K562 (cell line): ENCODE data around the gene NDUFAF2. TPM values are rescaled to one million over a fixed set of nuclear protein-coding genes. Genes with fewer than 3 reads are reported as not detected.

ENCODE experiments used
- CBX1 ChIP-seq: sonication (generic); IDR thresholded peaks from 2 replicates; pipeline ENCODE4 v1.6.1; 2016; ENCODE audit warnings: antibody characterized with exemption, low read depth, mild to moderate bottlenecking
- CCAR2 ChIP-seq: fragments of 200-400 bp; formaldehyde crosslinking; IDR thresholded peaks from 2 replicates; pipeline ENCODE4 v1.6.1; 2017; ENCODE audit warnings: mild to moderate bottlenecking, low read depth, low read length
- EHMT2 ChIP-seq: fragments of 450-650 bp; IDR thresholded peaks from 2 replicates; pipeline ENCODE4 v1.6.1; 2018; ENCODE audit warnings: antibody characterized with exemption
- ELF4 ChIP-seq: fragments of 450-650 bp; formaldehyde crosslinking; IDR thresholded peaks from 2 replicates; pipeline ENCODE4 v1.4.0; 2022; ENCODE audit warnings: missing genetic modification characterization
- HMG20B ChIP-seq: fragments of 250-450 bp; sonication (Bioruptor Pico); IDR thresholded peaks from 2 replicates; pipeline ENCODE4 v1.5.0; 2021; ENCODE audit warnings: mild to moderate bottlenecking
- L3MBTL2 ChIP-seq: fragments of 450-650 bp; IDR thresholded peaks from 2 replicates; pipeline ENCODE4 v1.6.1; 2016; ENCODE audit warnings: mild to moderate bottlenecking, moderate library complexity
- MTA3 ChIP-seq: fragments of 450-650 bp; formaldehyde crosslinking; IDR thresholded peaks from 2 replicates; pipeline ENCODE4 v1.6.1; 2017; ENCODE audit warnings: mild to moderate bottlenecking, borderline replicate concordance
- NFE2 ChIP-seq: IDR thresholded peaks from 2 replicates; pipeline ENCODE4 v1.6.1; 2014; ENCODE audit warnings: antibody characterized with exemption, low read depth
- POLR2AphosphoS2 ChIP-seq: IDR thresholded peaks from 2 replicates; pipeline ENCODE4 v1.6.1; 2012; ENCODE audit warnings: low read length, improper control_type of control experiment
- RBBP5 ChIP-seq: fragments of 200-600 bp; sonication (generic); IDR thresholded peaks from 2 replicates; pipeline ENCODE4 v1.6.1; 2012; ENCODE audit warnings: borderline replicate concordance, mild to moderate bottlenecking, low read length, control low read depth, inconsistent platforms; ENCODE audit not compliant: insufficient read depth, poor library complexity, severe bottlenecking
- RBM17 ChIP-seq: fragments of 200-400 bp; formaldehyde crosslinking; IDR thresholded peaks from 2 replicates; pipeline ENCODE4 v1.6.1; 2017; ENCODE audit warnings: low read depth, mild to moderate bottlenecking, low read length, borderline replicate concordance
- SMARCE1 ChIP-seq: fragments of 450-650 bp; IDR thresholded peaks from 2 replicates; pipeline ENCODE4 v1.7.1; 2016; ENCODE audit warnings: mild to moderate bottlenecking
- SRSF9 ChIP-seq: fragments of 200-400 bp; formaldehyde crosslinking; IDR thresholded peaks from 2 replicates; pipeline ENCODE4 v1.6.1; 2017; ENCODE audit warnings: low read depth, low read length, borderline replicate concordance
- THRAP3 ChIP-seq: fragments of 450-650 bp; IDR thresholded peaks from 2 replicates; pipeline ENCODE4 v1.6.1; 2016; ENCODE audit warnings: mild to moderate bottlenecking, inconsistent platforms, borderline replicate concordance
- TRIM28 ChIP-seq: fragments of 450-650 bp; IDR thresholded peaks from 2 replicates; pipeline ENCODE4 v1.6.1; 2017
- ZEB2 ChIP-seq: fragments of 450-650 bp; IDR thresholded peaks from 2 replicates; pipeline ENCODE4 v1.6.1; 2016
- ZNF23 ChIP-seq: fragments of 250-450 bp; sonication (Bioruptor Pico); IDR thresholded peaks from 2 replicates; pipeline ENCODE4 v1.4.0; 2020; ENCODE audit warnings: mild to moderate bottlenecking
- ZNF354B ChIP-seq: fragments of 250-450 bp; sonication (Bioruptor Pico); IDR thresholded peaks from 2 replicates; pipeline ENCODE4 v1.4.0; 2020
- ZNF766 ChIP-seq: fragments of 200-800 bp; sonication (Bioruptor generic); conservative IDR thresholded peaks from 2 replicates; pipeline ENCODE4 v1.6.1; 2016; ENCODE audit warnings: missing genetic modification characterization, missing compliant biosample characterization
- polyA plus RNA-seq, 8 experiments: library from polyadenylated mRNA; depleted of rRNA in 4 of 8; stranded (reverse) in 5 of 8; unstranded in 3 of 8; fragments of >200 nt; fragmentation: Nextera tagmentation in 2 of 8; fragmentation: Illumina TruSeq in 1 of 8; extraction: Ambion mirVana in 2 of 8; extraction: Trizol in 1 of 8; gene quantifications; 2 replicates each; pipeline versions ENCODE4 v1.2.1 to v1.2.3, GENCODE V29; 2011 to 2014; ENCODE audit warnings: inconsistent platforms in 1 of 8, missing spikeins in 1 of 8
- total RNA-seq, 7 experiments: library from RNA; depleted of rRNA in 6 of 7; stranded (reverse); fragments of >200 nt in 6 of 7; fragmentation: Illumina TruSeq in 2 of 7; extraction: Trizol in 2 of 7; gene quantifications; 2 replicates each; pipeline versions ENCODE4 v1.2.1 to v1.2.3, GENCODE V29; 2011 to 2021; ENCODE audit warnings: low replicate concordance in 1 of 7
- TF ChIP-seq, protein P1 (sequence below): fragments of 450-650 bp; IDR thresholded peaks from 2 replicates; pipeline ENCODE4 v1.6.1; 2016; ENCODE audit warnings: low read depth
- TF ChIP-seq, protein P2 (sequence below): fragments of 450-650 bp; conservative IDR thresholded peaks from 2 replicates; pipeline ENCODE4 v1.6.1; 2016; ENCODE audit warnings: missing genetic modification characterization, low read depth, mild to moderate bottlenecking, control low read depth, missing compliant biosample characterization
- TF ChIP-seq, protein P3 (sequence below), 2 experiments: fragments of 450-650 bp in 1 of 2; sonication (generic) in 1 of 2; formaldehyde crosslinking; conservative IDR thresholded peaks; 2 replicates each; pipeline versions ENCODE4 v1.4.0 to v1.8.1; 2020 to 2022; ENCODE audit warnings: mild to moderate bottlenecking in 1 of 2, missing genetic modification reagents in 1 of 2

NDUFAF2 gene
- total and polyA plus RNA-seq, 9 of the 15 experiments (the other 6 are each of a cell fraction or from before 2014, with no cell fraction given): 56.0 to 155 (median 95.9) TPM

DNA sequence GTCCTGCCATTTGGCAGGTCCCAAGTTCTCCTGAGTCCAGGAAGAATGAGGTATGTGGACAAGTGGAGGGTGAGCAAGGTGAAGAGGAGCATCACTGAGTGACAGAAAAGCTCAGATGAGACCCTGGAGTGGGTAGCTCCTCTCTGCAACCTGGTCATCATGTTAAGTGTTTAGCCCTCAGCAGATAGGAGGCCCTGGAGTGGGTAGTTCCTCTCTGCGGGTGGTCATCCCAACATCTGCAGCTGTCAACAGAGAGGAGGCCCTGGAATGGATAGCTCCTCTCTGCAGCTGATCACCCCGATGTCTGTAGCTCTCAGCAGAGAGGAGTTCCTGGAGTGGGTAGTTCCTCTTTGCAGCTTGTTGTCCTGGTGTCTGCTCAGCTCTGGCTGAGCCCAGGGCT, 48.4 kb downstream of the NDUFAF2 start (continued):
- TF ChIP-seq, protein P1, sequence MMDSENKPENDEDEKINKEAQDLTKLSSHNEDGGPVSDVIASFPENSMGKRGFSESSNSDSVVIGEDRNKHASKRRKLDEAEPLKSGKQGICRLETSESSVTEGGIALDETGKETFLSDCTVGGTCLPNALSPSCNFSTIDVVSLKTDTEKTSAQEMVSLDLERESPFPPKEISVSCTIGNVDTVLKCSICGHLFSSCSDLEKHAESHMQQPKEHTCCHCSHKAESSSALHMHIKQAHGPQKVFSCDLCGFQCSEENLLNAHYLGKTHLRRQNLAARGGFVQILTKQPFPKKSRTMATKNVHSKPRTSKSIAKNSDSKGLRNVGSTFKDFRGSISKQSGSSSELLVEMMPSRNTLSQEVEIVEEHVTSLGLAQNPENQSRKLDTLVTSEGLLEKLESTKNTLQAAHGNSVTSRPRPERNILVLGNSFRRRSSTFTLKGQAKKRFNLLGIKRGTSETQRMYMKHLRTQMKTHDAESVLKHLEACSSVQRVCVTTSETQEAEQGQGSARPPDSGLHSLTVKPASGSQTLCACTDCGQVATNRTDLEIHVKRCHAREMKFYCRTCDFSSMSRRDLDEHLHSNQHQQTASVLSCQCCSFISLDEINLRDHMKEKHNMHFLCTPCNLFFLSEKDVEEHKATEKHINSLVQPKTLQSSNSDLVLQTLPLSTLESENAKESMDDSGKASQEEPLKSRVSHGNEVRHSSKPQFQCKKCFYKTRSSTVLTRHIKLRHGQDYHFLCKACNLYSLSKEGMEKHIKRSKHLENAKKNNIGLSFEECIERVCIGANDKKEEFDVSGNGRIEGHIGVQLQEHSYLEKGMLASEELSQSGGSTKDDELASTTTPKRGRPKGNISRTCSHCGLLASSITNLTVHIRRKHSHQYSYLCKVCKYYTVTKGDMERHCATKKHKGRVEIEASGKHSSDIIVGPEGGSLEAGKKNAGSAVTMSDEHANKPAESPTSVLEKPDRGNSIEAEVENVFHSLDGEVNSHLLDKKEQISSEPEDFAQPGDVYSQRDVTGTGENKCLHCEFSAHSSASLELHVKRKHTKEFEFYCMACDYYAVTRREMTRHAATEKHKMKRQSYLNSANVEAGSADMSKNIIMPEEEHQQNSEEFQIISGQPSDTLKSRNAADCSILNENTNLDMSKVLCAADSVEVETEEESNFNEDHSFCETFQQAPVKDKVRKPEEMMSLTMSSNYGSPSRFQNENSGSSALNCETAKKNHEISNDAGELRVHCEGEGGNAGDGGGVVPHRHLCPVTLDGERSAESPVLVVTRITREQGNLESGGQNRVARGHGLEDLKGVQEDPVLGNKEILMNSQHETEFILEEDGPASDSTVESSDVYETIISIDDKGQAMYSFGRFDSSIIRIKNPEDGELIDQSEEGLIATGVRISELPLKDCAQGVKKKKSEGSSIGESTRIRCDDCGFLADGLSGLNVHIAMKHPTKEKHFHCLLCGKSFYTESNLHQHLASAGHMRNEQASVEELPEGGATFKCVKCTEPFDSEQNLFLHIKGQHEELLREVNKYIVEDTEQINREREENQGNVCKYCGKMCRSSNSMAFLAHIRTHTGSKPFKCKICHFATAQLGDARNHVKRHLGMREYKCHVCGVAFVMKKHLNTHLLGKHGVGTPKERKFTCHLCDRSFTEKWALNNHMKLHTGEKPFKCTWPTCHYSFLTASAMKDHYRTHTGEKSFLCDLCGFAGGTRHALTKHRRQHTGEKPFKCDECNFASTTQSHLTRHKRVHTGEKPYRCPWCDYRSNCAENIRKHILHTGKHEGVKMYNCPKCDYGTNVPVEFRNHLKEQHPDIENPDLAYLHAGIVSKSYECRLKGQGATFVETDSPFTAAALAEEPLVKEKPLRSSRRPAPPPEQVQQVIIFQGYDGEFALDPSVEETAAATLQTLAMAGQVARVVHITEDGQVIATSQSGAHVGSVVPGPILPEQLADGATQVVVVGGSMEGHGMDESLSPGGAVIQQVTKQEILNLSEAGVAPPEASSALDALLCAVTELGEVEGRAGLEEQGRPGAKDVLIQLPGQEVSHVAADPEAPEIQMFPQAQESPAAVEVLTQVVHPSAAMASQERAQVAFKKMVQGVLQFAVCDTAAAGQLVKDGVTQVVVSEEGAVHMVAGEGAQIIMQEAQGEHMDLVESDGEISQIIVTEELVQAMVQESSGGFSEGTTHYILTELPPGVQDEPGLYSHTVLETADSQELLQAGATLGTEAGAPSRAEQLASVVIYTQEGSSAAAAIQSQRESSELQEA: no peak
- TF ChIP-seq ZNF766 (CRISPR knock-in tag): no peak
- TF ChIP-seq L3MBTL2: no peak
- TF ChIP-seq SRSF9: no peak
- TF ChIP-seq ZEB2: 0 out of 2 replicates have a peak, but pooled peaks have one; percentile 38
- no peak for TF ChIP-seq ELF4
- TF ChIP-seq THRAP3: no peak
- no peak for TF ChIP-seq EHMT2
- no peak for TF ChIP-seq RBM17
- TF ChIP-seq CBX1: 0 out of 2 replicates have a peak, but pooled peaks have one; percentile 41
- no peak for TF ChIP-seq HMG20B (CRISPR knock-in tag)
- no peak for TF ChIP-seq ZNF23 (CRISPR knock-in tag)
- TF ChIP-seq, protein P2, sequence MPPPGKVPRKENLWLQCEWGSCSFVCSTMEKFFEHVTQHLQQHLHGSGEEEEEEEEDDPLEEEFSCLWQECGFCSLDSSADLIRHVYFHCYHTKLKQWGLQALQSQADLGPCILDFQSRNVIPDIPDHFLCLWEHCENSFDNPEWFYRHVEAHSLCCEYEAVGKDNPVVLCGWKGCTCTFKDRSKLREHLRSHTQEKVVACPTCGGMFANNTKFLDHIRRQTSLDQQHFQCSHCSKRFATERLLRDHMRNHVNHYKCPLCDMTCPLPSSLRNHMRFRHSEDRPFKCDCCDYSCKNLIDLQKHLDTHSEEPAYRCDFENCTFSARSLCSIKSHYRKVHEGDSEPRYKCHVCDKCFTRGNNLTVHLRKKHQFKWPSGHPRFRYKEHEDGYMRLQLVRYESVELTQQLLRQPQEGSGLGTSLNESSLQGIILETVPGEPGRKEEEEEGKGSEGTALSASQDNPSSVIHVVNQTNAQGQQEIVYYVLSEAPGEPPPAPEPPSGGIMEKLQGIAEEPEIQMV (tag): no peak
- TF ChIP-seq RBBP5: no peak
- TF ChIP-seq POLR2AphosphoS2: no peak
- no peak for TF ChIP-seq CCAR2
- no peak for TF ChIP-seq NFE2
- TF ChIP-seq, protein P3, sequence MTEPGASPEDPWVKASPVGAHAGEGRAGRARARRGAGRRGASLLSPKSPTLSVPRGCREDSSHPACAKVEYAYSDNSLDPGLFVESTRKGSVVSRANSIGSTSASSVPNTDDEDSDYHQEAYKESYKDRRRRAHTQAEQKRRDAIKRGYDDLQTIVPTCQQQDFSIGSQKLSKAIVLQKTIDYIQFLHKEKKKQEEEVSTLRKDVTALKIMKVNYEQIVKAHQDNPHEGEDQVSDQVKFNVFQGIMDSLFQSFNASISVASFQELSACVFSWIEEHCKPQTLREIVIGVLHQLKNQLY (CRISPR knock-in tag; conservative IDR thresholded peaks at IDR 0.05): no peak
- TF ChIP-seq SMARCE1: no peak
- TF ChIP-seq TRIM28: peak; percentile 96
- no peak for TF ChIP-seq MTA3
- TF ChIP-seq ZNF354B: no peak
